NCI-H1694 (cell line): Measurements from ENCODE around the gene LRFN3.
A peak's percentile ranks its signal among the peaks of the same experiment; 100 is the strongest.
"Not testable (repeated sequence)": the region's sequence is repeated elsewhere in the genome, so short reads cannot be mapped to it uniquely, and the experiment has no call there.

Experiments used
- DNase-seq: peaks from one replicate; lab custom pipeline; 2025; lab: John Stamatoyannopoulos, UW

Gene LRFN3, protein sequence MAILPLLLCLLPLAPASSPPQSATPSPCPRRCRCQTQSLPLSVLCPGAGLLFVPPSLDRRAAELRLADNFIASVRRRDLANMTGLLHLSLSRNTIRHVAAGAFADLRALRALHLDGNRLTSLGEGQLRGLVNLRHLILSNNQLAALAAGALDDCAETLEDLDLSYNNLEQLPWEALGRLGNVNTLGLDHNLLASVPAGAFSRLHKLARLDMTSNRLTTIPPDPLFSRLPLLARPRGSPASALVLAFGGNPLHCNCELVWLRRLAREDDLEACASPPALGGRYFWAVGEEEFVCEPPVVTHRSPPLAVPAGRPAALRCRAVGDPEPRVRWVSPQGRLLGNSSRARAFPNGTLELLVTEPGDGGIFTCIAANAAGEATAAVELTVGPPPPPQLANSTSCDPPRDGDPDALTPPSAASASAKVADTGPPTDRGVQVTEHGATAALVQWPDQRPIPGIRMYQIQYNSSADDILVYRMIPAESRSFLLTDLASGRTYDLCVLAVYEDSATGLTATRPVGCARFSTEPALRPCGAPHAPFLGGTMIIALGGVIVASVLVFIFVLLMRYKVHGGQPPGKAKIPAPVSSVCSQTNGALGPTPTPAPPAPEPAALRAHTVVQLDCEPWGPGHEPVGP

DNA sequence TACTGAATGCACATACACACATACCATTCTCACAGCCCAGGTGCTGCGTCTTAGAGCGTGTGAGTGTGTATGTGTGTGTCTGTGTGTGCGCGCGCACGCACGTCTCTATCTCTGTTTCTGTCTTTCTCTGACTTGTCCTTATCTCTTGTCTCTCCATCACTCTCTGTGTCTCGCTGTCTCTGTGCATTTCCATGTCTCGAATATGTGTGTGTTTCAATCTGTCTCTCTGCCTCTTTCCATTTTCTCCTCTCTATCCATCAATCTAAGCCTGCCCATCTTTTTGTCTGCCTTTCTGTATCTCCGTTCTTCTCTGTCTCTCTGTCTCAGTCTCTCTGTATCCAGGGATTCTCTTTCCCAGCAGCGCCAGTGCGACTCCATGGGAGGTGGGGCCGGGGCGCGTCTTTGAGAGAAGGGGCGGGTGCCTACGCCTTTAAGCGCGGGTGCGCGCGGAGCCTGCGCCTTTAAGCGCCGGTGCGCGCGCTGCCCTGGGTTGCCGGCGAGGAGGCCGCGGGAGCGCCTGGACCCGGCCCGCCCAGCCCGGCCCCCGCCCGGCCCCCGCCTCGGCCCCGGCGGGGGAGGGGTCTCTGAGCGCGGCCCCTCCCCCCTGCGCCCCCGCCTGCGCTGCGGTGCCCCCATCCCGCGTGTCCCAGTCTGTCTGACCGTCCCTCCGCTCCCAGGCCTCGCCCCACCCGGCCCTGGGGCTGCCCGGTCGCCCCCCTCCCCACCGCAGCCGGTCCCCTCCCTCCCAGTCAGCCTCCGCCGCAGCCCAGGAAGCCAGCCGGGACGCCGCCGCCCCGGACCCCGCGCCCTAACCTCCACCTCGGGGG lies at the start of gene LRFN3:
Gene LRFN3, plus strand, starts transcription at position 464 of the 827 bp plus-strand sequence. CDS start 3,052 bp downstream, outside the sequence.
- DNase-seq, result peak; percentile 83

DNA sequence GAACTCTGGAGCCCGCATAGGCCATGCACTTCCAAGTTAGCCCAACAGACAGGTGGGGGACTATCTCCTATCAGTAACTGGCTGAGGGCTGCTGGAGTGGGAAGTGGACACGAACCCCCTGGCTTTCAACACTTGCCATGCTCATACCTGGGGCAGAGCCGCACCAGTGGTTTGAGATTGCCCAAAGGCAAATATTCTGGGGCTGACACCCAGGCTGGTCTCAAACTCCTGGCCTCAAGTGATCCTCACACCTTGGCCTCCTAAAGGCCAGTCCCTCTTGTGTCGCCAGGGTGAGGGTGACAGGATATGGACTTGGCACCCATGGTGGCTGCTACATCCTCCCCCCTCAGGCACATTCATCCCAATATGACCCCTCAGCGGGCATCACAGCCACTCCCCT lies 49.0 kb upstream of the LRFN3 start:
- no peak for DNase-seq

DNA sequence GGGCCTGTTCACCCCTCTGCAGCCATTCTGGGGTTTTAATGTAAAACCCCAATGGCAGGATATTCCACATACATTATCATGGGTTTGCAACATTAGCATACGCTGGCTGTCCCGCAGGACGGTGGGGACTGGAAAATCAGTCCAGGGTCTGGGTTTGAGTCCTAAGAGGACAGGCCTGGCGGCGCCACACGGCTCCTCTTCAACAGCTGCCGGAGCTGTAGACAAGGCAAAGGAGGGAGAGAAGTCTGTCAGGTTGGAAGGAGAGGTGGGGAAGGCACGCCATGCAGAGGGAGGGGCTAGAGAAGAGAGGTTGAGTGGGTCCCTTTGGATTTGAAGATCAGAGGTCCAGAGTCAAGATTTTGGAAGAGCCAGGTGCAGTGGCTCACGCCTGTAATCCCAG lies 47.8 kb upstream of the LRFN3 start:
- no peak for DNase-seq

DNA sequence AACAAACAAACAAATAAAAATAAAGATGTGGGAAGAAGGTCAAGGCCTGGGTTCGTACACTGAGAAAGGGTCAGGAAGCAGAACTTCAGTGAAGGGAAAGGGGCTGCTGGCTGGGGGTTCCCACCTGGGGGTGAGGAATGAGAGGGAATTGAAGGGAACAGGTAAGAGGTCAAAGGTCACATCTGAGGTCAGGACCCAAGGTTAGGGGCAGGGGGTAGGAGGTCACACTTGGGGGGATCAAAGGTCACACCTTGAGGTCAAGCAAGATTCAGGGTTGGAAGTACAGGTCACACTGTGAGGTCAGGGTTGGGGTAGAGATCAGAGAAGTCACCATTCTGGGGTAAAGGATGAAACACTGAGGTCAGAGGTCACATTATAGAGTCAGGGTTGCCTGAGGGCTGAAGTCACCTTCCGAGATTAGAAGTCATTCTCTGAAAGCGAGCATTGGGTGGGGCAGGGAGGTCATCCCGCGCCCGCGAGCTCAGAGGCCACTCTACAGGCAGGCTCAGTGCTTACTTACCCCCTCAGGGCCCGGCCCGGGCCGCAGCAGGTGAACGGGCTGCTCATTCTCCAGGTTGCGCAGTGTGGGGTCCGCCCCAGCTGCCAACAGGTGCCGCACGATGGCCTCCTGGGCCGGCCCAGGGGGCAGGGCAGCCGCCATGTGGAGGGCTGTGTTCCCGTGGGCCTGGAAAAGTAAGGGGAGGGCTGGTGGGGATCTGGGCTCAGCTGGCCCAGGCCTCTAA lies 46.6 kb upstream of the LRFN3 start:
- no peak for DNase-seq

DNA sequence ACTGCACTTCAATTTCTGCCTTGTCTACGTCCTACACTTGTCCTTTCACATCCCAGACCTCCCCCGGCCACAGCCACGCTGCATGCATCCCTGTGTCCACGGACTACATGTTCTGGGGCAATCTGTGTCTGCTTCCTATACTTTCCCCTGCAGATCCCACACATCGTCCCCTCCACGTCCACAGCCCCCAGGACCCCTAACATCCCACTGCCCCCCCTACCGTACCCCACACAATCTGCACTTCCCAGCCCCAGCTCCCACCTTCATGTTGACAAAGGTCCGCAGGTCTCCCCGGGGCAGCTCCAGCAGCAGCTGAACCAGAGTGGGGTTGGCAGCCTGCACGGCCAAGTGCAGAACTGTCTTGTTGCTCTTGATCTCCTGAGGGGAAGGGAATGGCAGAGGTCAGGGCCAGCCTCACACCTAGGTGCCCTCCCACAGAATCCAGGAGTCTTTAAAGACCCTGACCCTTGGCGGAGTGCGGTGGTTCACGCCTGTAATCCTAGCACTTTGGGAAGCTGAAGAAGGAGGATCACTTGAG lies 46.0 kb upstream of the LRFN3 start:
- DNase-seq, result no peak

DNA sequence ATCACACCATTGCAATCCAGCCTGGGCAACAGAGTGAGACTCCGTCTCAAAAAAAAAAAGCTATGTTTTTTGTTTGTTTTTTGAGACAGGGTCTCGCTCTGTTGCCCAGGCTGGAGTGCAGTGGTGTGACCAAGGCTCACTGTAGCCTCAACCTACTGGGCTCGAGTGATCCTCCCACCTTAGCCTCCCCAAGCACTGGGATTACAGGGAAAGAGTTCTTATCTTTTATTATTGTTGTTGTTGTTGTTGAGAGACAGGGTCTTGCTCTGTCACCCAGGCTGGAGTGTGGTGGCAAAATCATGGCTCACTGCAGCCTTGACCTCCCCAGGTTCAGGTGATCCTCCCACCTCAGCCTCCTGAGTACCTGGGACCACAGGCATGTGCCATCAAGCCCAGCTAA lies 44.4 kb upstream of the LRFN3 start:
- DNase-seq, result not testable (repeated sequence)

DNA sequence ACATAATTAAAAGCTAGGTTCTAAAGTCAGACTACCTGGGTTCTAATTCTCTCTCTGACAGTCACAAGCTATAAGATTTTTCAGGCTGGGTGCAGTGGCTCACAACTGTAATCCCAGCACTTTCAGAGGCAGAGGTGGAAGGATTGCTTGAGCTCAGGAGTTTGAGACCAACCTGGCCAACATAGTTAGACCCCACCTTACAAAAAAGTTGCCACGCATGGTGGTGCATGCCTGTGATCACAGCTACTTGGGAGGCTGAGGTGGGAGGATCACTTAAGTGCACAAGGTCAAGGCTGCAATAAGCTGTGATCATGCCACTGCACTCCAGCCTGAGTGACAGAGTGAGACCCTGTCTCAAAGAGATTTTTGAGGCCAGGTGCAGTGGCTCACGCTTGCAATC lies 41.8 kb upstream of the LRFN3 start:
- DNase-seq, result no peak

DNA sequence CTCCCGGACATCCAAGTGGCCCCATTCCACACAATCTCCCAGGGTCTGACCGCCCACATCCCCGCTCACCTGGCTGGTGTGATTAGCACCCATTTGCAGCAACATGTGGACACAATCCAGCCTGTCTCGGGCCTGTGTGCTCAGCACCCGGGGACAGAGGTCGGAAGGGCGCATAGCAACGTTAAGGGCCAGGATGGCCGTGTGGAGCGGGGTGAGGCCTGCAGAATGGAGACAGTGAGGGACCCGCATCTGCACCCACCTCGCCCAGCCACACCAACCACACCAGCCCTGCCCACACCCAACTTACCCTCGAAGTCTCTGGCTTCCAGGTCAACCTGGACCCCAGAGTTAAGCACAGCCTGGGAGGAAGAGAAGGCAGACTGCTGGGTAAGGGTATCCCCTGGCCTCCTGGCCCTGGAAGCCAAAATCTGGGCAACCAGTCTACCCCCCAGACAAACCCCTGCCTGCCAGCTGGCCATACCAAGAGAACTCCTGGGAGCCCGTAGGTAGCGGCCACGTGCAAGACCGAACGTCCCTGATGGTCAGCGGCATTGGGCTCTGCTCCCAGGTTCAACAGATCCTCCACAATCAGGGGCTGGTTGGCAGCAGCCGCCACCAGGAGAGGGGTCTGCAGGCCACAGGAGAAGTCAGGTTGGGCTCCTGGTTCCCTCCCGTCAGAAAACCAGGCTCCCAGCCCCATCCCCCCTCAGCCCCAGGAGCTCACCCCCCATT lies 40.1 kb upstream of the LRFN3 start:
- DNase-seq, result no peak

DNA sequence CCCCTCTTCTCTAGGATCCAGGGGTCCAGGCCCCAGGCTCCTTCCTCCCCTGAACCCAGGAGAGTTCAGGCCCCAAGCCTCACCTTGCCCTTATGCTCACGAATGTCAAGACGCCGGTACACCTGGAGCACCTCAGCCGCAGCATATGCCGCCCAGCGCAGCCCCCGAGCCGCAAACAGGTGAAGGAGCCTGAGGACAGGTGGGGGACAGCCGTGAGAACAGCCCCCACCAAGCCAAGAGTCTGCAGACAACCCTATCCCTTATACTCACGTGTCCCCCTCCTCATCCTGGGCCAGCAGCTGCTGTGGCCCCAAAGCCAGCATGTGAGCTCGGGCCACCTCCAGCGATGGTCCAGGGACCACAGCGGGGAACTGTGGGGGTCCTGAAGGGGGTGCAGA lies 39.5 kb upstream of the LRFN3 start:
- no peak for DNase-seq

DNA sequence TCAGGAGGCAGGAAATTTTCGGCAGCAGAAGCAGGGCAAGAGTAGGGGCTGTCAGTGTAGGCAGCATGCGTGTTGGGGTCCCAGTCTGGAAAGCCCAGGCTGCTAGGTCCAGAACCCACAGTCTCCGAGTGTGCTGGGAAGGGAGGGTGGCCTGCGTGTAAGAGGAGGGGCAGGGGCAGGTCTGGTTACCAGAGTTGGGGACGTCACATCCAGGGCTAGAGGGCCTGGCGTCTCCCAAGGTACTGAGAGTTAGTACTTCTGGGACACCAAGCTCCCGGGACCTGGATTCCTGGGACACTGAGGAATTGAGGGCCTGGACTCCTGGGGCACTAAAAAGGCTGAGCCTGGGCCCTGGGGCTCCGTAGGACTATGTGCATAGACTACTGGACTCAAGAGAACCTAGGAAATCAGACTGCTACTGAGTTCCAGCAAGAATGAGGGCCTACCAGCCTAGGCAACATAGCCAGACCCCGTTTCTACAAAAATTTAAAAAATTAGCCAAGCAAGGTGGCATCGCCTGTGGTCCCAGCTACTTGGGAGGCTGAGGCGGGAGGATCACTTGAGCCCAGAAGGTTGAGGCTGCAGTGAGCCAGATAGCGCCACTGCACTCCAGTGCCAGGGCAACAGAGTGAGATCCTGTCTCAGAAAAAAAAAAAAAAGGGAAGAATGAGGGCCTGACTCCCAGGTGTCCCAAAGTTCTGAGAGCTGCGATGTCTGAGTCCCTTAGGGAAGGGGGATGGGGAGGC lies 38.3 kb upstream of the LRFN3 start:
- DNase-seq, result no peak

DNA sequence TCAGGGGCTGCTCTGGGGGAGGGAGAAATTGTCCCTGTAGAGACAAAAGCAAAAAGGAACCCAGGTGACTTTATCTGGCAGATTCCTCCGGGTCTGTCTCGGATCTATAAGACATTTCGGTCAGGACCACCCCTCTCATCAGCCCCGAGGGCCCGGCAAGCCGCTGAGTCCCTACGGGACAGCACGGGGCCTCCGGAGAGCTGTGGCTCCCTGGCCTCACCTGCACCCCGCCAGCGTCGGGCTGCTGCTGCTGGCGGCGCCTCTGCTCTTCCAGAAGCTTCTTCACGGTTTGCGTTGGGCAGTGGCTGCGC lies 37.7 kb upstream of the LRFN3 start:
- DNase-seq, result no peak

DNA sequence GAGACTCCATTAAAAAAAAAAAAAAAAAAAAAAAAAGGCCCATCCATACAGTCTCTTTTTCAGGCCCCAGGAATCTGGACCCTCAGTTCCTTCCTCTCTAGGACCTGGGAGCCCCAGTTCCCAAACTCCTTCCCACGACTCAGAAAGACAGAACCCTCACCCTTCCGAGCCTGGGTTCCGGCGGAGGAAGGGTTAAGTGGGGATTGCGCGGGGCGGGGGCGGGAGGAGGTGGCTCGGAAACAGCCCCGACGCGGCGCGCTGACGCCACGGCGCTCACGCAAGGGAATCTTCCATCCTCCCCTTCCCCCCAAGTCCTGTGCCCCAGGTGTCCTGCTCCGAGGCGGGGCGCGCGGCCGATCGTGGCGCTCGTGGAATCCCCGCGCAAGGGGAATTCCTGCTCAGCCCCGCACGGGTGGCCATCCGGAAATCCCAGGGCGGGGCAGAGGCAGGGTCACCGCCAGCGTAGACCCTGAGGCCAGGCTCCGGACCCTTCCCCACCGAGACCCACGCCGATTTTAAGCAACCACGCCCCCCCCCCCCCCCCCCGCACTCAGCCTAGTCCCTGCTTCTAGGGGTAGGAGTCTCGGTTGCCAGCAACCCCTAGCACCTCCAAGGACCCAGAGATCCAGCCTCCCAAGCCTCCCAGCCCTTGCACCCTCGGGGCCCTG lies 36.5 kb upstream of the LRFN3 start:
- DNase-seq, result peak; percentile 61

DNA sequence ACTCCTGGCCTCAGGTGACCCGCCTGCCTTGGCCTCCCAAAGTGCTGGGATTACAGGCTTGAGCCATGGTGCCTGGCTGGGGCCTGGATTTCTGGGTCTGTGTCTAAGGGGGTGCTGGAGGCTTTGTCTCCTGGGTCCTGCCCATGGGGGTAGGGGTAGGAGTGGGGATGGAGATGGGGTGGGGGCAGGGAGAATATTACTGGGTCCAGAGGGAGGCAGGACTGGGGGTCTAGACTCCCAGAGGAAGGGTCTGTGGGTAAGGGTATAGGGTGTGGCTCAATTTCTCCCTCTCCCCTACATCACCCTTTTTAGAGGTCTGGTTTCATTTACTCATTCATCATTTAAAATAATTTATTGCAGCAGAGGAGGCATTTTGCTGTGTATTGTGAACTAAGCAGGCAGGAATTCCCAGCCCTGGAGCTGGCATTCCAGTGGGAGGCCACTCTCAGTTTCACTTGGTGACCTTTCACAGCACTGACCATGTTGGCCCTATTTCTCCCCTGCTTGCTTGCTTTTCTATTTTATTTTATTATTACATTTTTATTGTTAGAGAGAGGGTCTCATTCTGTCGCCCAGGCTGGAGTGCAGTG lies 35.0 kb upstream of the LRFN3 start:
- no peak for DNase-seq

DNA sequence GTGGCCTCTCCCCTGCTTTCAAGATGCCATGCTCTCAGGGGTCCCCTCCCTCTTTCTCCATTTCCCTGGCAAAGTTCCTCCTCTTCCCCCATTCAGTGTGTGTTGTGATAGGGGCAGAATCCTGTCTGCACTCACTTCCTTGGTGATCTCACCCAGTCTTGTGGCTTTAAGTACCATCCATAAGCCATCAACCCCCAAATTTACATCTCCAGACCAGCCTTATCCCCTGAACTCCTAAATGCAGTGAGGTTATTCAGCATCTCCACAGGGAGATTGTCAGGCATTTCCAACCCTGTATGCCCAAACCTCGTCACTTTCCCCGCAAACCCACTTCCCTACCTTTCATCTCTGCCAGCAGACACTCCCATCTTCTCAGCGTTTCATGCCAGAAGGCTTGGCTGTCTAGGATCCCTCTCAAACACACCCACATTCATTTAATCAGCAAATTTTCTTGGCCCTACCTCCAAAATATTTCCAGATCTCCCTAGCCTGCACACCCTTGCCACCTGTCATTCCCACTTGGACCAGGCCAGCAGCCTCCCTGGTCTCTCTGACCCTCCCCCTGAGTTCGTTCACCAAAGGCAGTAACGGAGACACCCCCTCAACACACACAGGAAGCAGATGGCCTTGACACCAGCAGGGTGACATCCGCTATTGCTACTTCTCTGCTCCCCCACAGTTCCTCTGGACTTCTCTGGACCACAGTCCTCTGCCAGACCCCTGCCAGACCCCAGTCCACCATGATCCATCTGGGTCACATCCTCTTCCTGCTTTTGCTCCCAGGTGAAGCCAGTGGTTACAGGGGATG lies 34.1 kb upstream of the LRFN3 start, which contains the start of gene HCST:
Gene HCST, plus strand, starts transcription at position 676 of the 808 bp plus-strand sequence. Its CDS starts 65 bp downstream, at position 741.
- DNase-seq, result no peak

DNA sequence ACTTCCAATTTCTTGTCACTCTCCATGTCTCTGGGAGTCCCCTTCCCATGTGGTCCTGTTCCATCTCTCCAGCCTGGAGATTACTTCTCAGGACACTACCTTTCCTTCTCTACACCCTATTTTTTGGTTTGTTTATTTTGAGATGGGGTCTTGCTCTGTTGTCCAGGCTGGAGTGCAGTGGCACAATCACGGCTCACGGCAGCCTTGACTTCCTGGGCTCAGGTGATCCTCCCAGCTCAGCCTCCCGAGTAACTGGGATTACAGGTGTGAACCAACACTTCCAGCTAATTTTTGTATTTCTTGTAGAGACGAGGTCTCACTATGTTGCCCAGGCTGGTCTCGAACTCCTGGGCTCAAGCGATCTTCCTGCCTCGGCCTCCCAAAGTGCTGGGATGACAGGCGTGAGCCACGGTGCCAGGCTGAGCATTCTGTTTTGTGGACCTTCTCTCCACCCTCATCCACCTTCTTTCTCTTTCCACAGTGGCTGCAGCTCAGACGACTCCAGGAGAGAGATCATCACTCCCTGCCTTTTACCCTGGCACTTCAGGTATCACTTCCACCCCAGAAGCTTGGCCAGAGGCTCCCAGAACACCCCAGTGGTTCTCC lies 33.2 kb upstream of the LRFN3 start:
- DNase-seq, result no peak

DNA sequence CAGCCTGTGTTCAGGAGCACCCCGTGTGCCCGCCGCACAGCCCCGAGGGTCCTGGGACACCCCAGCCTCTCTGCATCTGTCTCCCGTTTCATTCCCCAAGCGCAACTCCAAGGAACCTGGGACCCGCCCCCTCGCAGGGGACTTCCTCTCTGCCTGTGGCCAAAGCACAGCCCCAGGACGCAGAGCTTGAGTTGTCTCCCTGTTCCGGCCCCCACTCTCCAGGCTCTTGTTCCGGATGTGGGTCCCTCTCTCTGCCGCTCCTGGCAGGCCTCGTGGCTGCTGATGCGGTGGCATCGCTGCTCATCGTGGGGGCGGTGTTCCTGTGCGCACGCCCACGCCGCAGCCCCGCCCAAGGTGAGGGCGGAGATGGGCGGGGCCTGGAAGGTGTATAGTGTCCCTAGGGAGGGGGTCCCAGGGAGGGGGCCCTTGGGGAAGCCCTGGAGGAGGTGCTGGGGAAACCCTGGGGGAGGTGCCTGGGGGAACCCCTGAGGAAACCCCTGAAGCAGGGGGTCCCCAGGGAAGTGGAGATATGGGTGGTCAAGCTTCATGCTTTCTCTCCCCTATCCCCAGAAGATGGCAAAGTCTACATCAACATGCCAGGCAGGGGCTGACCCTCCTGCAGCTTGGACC lies 32.5 kb upstream of the LRFN3 start:
- DNase-seq, result no peak

DNA sequence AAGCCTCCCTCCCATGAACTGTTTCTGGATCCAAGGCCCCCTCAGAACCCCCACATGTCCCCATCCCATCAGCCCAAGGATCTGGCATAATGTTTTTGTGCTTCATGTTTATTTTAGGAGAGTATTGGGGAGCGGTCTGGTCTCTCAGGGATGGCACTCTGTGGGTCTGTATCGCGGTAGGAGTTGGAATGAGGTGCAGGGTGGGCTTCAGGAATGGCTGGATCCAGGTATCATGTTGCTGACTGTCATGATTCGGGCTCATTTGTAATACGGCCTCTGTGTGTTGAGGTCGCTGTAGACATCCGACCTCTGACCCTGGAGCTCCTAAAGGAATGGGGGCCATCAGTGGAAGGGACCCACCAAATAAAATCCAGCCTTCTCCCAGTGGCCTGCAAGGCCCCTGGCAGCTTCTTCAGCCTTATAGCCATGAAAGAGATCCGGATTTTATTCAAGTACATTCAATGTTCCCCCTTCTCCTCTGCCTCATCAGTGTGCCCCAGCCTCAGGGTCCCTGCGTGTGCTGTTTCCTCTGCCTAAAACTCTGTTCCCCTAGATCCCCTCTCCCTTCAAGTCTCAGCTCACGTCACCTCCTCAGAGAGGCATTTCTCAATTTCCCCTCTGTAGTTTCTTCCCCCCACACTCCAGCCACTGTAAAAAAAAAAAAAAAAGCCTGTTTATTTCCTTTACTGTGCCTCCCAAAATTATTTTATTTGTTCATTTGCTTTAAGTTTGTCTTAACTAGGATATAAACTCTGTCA lies 31.7 kb upstream of the LRFN3 start:
- DNase-seq, result no peak
